Chondrocyte (in vitro differentiated cells): ENCODE results near the gene DLG2. TPM values are rescaled to one million over a fixed set of nuclear protein-coding genes. Genes with fewer than 3 reads are reported as not detected.
A peak's percentile ranks its signal among the peaks of the same experiment; 100 is the strongest.

Experiments
- DNase-seq: peaks from one replicate; pipeline ENCODE4 v3.0.0; 2021; ENCODE audit warnings: mixed read lengths, low spot score
- H3K27ac Mint-ChIP-seq: one replicate; pipeline ENCODE4 v1.8.0; 2021; ENCODE audit warnings: mild to moderate bottlenecking, moderate library complexity, mixed read lengths; ENCODE audit not compliant: unreplicated experiment
- H3K27me3 Mint-ChIP-seq: 2 replicates; pipeline ENCODE4 v1.8.0; 2021; ENCODE audit warnings: low read depth, mixed read lengths
- H3K36me3 Mint-ChIP-seq: 2 replicates; pipeline ENCODE4 v1.8.0; 2021; ENCODE audit warnings: low read depth, mixed read lengths
- H3K4me1 Mint-ChIP-seq: 2 replicates; pipeline ENCODE4 v1.8.0; 2021; ENCODE audit warnings: low read depth, mild to moderate bottlenecking, mixed read lengths
- H3K4me3 Mint-ChIP-seq: one replicate; pipeline ENCODE4 v1.8.0; 2021; ENCODE audit warnings: mild to moderate bottlenecking, moderate library complexity, mixed read lengths; ENCODE audit not compliant: unreplicated experiment
- H3K9me3 Mint-ChIP-seq: 2 replicates; pipeline ENCODE4 v1.8.0; 2021; ENCODE audit warnings: low read depth, mixed read lengths
- CTCF ChIP-seq: fragments of 200-600 bp; sonication (generic); IDR thresholded peaks from 2 replicates; pipeline ENCODE4 v1.5.0; 2021; ENCODE audit warnings: antibody characterized with exemption, mild to moderate bottlenecking, moderate library complexity
- total RNA-seq: library from RNA; stranded (reverse); gene quantifications from 3 replicates; pipeline ENCODE4 v1.2.1, GENCODE V29; 2021

The DLG2 gene
- total RNA-seq, 1 donor from 2014 or later = 1.3 TPM

- H3K4me3 Mint-ChIP-seq = no peak overlapping the region
- H3K27ac Mint-ChIP-seq = no peak overlapping the region
- peaks cover 17% of the 10 kb centered on the region for H3K9me3 Mint-ChIP-seq
- no peak for TF ChIP-seq CTCF
- H3K27me3 Mint-ChIP-seq = peaks cover 3% of the 10 kb centered on the region
- no peak for DNase-seq
- H3K4me1 Mint-ChIP-seq = no peaks in the 10 kb centered on the region
- peaks cover 2% of the 10 kb centered on the region for H3K36me3 Mint-ChIP-seq
Measured at GRCh38 chr11:84806354-84806753, 820.8 kb downstream of the DLG2 start.

GRCh38 chr11:84804041-84804440 lies 823.1 kb downstream of the DLG2 start:
- no peak for DNase-seq
- TF ChIP-seq CTCF = no peak
- Mint-ChIP-seq H3K27ac (no peak overlapping the region), H3K4me3 (no peak overlapping the region), H3K36me3 (peaks cover 2% of the 10 kb centered on the region), H3K27me3 (peaks cover 2% of the 10 kb centered on the region), H3K9me3 (peaks cover 17% of the 10 kb centered on the region), H3K4me1 (no peaks in the 10 kb centered on the region)

GRCh38 chr11:84800755-84801346 lies 826.3 kb downstream of the DLG2 start:
- peaks cover 2% of the 10 kb centered on the region for H3K27me3 Mint-ChIP-seq
- peaks cover 13% of the 10 kb centered on the region for H3K9me3 Mint-ChIP-seq
- no peaks in the 10 kb centered on the region for H3K36me3 Mint-ChIP-seq
- TF ChIP-seq CTCF = peak; percentile 69
- no peaks in the 10 kb centered on the region for H3K4me1 Mint-ChIP-seq
- no peak overlapping the region for H3K27ac Mint-ChIP-seq
- no peak for DNase-seq
- no peak overlapping the region for H3K4me3 Mint-ChIP-seq

- H3K9me3 Mint-ChIP-seq = peaks cover 5% of the 10 kb centered on the region
- no peaks in the 10 kb centered on the region for H3K4me1 Mint-ChIP-seq
Measured at GRCh38 chr11:84799112-84799511, 828.0 kb downstream of the DLG2 start.

GRCh38 chr11:84795698-84796097 lies 831.4 kb downstream of the DLG2 start:
- no peak for TF ChIP-seq CTCF
- H3K27ac Mint-ChIP-seq = no peak overlapping the region
- peak; percentile 91 for DNase-seq
- H3K9me3 Mint-ChIP-seq = peaks cover 5% of the 10 kb centered on the region
- H3K4me1 Mint-ChIP-seq = no peaks in the 10 kb centered on the region
- no peaks in the 10 kb centered on the region for H3K36me3 Mint-ChIP-seq
- no peak overlapping the region for H3K4me3 Mint-ChIP-seq
- H3K27me3 Mint-ChIP-seq = peaks cover 1% of the 10 kb centered on the region

More at GRCh38 chr11:84799112-84799511, 828.0 kb downstream of the DLG2 start:
- DNase-seq = no peak
- peaks cover 2% of the 10 kb centered on the region for H3K27me3 Mint-ChIP-seq
- H3K36me3 Mint-ChIP-seq = no peaks in the 10 kb centered on the region
- H3K4me3 Mint-ChIP-seq = no peak overlapping the region
- no peak for TF ChIP-seq CTCF
- H3K27ac Mint-ChIP-seq = no peak overlapping the region
